Right hindlimb (tissue), 1 donor: ENCODE data around the gene BIN1.
A peak's percentile ranks its signal among the peaks of the same experiment; 100 is the strongest.
"Not testable (repeated sequence)": the region's sequence is repeated elsewhere in the genome, so short reads cannot be mapped to it uniquely, and the experiment has no call there.

ENCODE experiments used
- DNase-seq: peaks from one replicate; pipeline ENCODE4 v3.0.0-alpha.2; 2018

The BIN1 gene

GRCh38 chr2:127045792-127046501 is 61.0 kb downstream of the BIN1 start:
- peak; percentile 45 for DNase-seq

DNA sequence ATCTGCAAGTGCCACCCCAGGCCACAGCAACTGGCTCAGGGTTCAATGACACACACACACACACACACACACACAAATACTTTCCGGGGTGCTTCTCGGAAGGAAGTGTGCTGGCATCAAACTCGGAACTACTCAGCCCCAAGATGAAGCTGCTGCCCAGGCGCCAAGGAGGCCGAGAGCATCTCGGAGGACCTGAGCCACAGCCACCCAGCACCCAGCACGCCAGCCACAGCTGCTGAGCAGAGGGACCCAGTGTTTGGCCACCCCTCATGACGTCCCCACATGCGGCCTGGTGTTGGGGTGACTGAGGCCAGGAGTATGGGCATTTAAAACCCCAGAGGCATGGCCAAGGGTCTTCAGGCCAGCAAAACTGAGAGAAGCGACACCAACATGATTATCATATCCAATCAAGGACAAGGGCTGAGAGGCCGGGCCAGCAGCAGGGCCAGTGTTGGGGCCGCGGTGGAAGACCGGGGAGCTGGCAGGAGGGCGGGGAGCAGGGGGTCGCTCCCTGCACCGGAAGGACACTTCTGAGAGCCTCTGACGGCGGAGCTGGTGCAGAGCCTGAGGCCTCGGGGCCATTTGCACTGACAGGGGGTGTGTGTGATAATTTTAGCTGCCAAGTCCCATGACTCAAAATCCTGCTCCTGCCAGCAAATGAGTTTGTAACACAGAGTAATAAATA is 61.8 kb downstream of the BIN1 start:
- peak; percentile 32 for DNase-seq

GRCh38 chr2:127044165-127044718 is 62.7 kb downstream of the BIN1 start:
- no peak for DNase-seq

DNA sequence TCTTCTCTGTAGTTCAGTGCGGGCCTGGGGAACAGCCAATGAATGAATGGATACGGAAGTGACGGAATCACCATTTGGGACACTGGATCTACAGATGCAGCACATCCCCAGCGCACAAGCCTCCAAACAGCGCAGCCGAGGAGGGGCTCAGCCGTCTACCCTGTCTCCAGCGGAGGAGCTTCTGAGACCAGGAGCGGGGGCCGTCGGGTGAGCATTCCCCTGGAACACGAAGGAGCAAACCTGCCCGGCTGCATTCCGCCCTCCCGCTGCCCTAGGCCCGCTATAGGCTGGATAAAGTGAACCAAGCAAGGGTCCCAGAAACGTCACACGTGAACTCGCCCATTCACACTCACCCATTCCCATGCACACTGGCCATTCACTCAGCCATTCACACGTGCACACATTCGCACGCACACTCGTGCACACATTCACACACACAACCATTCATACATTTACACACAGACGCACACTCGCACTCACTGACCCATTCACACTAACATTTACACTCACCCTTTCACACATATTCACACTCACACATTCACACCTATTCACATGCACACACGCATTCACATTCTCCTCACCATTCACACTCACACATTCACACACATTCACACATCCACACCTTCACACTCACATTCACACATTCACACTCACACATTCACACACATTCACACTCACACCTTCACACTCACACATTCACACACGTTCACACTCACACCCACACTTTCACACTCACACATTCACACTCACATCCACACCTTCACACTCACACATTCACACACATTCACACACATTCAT is 63.4 kb downstream of the BIN1 start:
- no peak for DNase-seq

DNA sequence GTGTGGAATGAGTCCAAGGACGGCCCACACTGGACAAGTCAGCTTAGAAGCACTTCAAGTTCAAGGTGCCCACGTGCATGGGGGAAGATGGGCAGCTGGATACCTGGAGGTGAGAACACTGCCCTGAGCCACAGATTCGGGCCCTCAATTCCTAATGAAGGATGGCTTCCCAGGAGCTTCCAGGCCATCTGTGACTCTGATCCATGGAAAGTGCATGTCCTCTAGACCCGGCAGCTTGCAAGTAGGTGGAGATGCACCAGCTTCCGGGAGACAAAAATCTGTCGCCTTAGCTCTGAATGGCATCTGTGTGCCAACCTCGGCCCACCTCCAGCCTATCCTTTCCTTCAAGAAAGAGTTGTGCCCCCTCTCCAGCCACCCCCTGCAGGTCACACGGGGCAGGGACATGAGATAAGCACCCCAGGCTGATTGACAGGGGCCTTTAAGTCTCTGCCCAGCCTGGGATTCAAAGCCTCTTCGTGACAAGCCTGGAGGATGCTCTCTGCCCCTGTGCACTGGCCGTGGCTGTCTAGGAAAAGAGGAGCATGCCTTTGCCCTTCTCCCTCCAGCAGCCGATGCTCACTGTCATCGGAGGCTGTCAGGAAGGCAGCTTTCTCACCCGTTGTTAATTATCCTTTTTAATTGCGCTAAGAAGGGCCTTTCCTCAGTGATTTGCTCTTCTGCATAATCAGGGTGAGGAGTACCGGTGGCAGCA is 65.5 kb downstream of the BIN1 start:
- DNase-seq, result no peak

DNA sequence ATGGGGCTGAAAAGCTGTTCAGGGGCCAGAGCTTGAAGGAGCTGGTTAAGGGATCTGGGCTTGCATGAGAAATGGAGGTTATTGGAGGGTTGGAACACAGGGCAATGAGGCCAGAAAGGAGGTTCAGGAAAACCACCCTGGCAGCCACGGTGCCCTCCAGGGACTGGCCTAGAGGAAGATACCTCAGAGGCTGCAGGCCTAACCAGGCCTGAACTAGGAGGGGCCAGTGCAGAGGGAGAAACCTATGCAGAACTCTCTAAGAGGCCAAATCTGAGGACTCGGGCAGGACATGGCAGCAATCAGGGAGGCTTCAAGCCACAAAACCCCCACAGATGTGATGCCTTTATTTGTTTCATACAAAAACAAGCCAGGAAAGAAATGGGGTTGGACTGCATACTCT is 66.8 kb downstream of the BIN1 start:
- DNase-seq, result no peak

DNA sequence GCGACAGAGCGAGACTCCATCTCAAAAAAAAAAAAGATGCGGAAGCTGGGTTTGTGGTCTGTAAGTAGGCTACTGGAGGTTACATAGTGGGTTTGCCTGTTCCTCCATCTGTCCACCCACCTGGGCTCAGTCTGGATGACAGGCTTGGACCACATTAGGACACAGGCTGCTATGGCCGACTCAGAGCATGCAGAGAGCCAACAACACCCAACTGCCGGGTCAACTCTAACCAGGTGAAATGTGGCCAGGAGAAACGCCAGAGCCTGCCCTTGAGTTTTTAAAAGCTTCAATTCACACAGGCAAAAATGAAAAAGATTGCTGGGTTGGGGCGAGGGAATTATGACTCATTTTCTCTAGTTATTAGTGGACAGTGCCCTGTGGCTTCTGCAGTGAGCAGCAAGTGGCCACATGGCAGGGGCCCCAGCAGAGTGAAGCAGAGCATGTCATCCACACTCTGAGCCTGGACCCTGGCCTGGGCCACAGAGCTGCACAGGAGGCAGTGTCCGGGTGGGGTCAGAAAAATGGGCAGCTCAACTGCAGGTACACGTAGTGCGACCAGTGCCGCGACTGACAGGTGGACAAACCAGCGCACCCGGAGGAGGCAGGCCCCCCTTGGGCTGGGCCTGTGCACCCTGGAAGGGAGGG is 67.4 kb downstream of the BIN1 start:
- DNase-seq, result no peak

DNA sequence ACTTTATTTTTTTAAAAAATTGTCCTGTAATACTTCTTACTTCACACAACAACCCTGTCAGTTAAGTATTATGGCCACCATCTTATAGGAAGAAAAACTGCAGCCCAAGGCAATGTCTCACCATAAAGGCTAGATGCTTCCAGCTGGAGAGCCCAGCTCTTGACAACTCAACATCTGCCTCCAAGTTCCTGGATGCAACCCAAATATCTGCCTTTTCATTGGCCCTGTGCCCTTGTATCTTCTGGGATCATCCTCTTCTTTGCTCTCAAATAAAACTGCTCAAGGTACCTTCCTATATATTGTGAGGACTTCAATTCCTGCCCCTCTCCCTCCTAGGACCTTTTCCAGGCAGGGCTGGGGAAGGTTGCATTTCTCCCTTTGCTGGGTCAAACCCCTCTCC is 69.5 kb downstream of the BIN1 start:
- DNase-seq, result no peak

GRCh38 chr2:127034883-127035611 is 71.9 kb downstream of the BIN1 start:
- no peak for DNase-seq

GRCh38 chr2:127034051-127034450 is 72.9 kb downstream of the BIN1 start:
- no peak for DNase-seq

GRCh38 chr2:127032621-127033020 is 74.3 kb downstream of the BIN1 start:
- no peak for DNase-seq

DNA sequence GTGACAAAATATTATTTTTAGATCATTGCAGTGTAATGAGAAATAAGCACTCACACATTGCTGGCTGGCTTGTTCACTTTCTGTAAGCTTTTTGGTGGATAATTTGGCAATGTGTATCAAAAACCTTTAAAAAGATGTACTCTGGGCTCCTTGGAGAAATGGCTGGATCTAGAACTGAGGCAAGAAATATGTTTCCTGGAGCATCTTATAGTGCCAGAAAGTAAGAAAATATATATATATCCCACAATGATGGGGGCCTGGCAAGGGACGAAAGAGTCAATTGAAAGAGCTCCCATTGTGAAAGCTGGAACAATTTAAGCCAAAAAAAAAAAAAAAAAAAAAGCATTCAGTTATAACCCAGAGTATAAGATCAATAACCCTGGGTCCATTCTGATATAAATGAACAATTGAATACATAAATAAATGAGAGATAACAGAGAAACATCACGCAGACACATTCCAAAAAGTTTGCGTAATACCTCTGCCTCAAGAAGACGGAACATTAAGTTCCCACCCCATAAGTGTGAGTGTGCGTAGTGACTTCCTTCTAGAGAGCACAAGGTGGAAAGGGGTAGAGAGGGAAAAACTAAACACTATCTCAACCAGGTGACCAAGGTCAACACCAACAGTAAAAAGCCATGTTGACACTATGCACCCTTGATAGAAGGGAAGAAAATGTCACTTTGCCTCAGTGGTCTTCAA is 77.5 kb downstream of the BIN1 start:
- DNase-seq, result no peak

DNA sequence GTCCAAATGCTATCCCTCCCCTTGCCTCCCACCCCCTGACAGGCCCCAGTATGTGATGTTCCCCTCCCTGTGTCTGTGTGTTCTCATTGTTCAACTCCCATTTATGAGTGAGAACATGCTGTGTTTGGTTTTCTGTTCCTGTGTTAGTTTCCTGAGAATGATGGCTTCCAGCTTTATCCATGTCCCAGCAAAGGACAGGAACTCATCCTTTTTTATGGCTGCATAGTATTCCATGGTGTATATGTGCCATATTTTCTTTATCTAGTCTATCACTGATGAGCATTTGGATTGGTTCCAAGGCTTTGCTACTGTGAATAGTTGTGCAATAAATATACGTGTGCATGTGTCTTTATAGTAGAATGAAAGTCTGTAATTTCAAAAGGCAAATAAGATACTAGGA is 78.2 kb downstream of the BIN1 start:
- not testable (repeated sequence) for DNase-seq

GRCh38 chr2:127027715-127028114 is 79.2 kb downstream of the BIN1 start:
- DNase-seq, result no peak

DNA sequence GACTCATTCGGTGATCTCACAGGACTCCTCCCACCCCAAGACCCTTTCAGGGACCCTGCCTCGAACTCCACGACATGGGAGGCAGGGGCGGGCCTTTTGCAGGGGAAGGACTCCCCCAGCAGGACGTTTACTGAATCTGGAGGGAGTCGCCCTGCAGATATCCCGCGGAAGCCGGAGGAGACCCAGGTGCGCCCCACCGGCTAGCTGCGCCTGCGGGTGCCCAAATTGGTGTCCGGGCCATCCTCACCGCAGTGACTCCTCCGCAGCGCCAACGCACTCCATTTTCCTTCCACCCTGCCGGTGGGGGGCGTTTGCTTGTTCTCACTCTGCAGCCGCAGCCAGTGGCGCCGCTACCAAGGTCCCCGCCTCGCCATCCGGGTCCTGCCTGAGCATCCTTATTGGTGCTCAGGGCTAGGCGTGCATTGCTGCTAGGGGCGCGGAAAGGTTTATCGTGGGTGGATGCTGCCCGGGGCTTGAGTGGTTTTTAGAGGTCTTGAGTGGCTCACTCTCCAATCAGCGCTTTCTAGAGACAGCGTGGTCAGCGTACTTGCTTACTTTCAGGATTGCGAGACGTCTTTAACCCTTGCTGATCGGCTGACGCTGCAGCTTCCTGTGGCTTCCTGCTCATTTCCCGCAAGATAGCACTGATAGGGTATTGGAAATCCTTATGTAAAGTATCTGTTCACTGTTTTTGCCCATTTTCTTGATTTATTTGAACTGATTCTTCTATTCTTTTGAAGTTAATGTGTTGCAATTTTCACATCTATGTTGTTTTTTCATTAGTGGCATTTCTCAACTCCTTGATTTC is 81.4 kb downstream of the BIN1 start:
- peak; percentile 90 for DNase-seq

DNA sequence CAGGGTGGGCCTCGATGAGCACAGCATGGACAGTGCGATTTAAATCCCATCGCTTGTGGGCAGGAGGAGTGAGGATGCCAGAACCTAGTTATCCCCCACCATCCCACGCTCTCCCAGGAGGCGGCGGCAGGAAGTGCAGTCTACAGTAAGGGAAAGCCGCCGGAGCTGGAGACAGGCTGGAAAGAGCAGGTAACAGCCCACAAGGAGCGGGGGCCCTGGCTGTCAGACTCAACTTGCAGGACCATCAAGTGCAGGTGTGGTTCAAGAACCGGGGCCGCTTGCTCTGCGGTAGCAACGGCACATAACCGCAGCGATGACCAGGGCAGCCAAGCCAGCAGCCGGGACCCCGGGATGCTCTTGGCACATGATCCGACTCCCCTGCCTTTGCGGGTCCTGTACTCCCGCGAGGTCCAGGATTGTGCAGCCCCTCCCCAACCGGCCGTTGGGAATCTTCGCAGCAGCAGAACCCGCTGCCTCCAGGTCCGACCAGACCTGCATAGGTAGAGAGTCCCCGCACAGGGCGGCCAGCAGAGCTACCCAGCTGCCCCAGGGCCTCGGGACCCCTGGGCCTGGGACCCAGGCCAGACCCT is 82.1 kb downstream of the BIN1 start:
- peak; percentile 38 for DNase-seq

DNA sequence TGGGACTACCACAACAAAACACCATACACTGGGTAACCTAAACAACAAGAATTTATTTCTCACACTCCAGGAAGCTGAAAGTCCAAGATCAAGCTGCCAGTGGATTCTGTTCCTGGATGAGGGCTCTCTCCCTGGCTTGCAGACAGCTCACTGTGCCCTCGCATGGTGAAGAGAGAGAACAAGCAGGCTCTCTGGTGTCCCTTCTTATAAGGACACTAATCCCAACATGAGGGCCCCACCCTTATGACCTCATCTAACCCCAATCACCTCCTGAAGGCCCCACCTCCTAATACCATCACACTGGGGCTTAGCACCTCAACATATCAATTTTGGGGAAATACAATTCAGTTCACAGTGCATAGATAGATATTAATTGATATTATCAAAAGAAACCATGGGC is 83.5 kb downstream of the BIN1 start:
- DNase-seq, result no peak

GRCh38 chr2:127022817-127023216 is 84.1 kb downstream of the BIN1 start:
- no peak for DNase-seq

DNA sequence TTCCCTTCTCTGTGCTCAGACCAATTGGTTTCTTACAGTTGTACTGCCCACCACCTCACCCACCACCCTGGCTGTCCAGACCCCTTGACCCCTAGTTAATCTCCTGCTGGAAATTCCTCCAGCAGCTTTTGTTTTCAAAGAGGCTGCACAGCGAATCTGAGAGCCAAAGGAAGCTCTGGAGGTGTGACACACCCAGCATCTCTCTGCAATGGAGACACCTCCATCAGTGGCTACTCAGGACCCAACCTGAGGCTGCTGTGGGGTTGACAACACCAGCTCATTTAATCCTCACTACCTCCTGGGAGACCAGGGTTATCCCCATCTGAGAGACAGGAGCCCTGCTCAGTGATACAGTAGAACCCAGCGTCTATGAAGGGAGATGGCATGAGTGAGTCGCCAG is 86.4 kb downstream of the BIN1 start:
- DNase-seq, result no peak

GRCh38 chr2:127017548-127017947 is 89.4 kb downstream of the BIN1 start:
- no peak for DNase-seq
